HepG2 (cell line): ENCODE data around the gene ACAP3. TPM values are rescaled to one million over a fixed set of nuclear protein-coding genes. Genes with fewer than 3 reads are reported as not detected.

Experiments
- MTF1 ChIP-seq: sonication (generic); formaldehyde crosslinking; IDR thresholded peaks from 2 replicates; pipeline ENCODE4 v1.5.0; 2020; ENCODE audit warnings: missing genetic modification reagents
- PITX1 ChIP-seq: sonication (generic); formaldehyde crosslinking; IDR thresholded peaks from 2 replicates; pipeline ENCODE4 v1.5.1; 2020; ENCODE audit warnings: mild to moderate bottlenecking, missing genetic modification reagents
- ZBTB20 ChIP-seq: sonication (generic); formaldehyde crosslinking; IDR thresholded peaks from 2 replicates; pipeline ENCODE4 v1.8.1; 2023; ENCODE audit warnings: missing genetic modification reagents, low read depth, mild to moderate bottlenecking, borderline replicate concordance
- ZNF562 ChIP-seq: sonication (generic); formaldehyde crosslinking; IDR thresholded peaks from 2 replicates; pipeline ENCODE4 v1.8.0; 2022; ENCODE audit warnings: missing genetic modification reagents, borderline replicate concordance
- ZNF598 ChIP-seq: sonication (generic); formaldehyde crosslinking; IDR thresholded peaks from 2 replicates; pipeline ENCODE4 v1.5.1; 2020; ENCODE audit warnings: mild to moderate bottlenecking, missing genetic modification reagents, borderline replicate concordance
- ZNF749 ChIP-seq: sonication (generic); formaldehyde crosslinking; IDR thresholded peaks from 2 replicates; pipeline ENCODE4 v1.8.0; 2022; ENCODE audit warnings: mild to moderate bottlenecking, missing genetic modification reagents, moderate library complexity, borderline replicate concordance
- ZNF772 ChIP-seq: sonication (generic); formaldehyde crosslinking; IDR thresholded peaks from 2 replicates; pipeline ENCODE4 v1.5.0; 2020; ENCODE audit warnings: mild to moderate bottlenecking, missing genetic modification reagents
- polyA plus RNA-seq, 8 experiments: library from polyadenylated mRNA; depleted of rRNA in 3 of 8; stranded (reverse) in 7 of 8; unstranded in 1 of 8; fragments of >200 nt; fragmentation: Illumina TruSeq in 4 of 8; extraction: Trizol in 4 of 8; gene quantifications; 2 replicates each; pipeline versions ENCODE4 v1.2.1 to v1.2.3, GENCODE V29; 2011 to 2016; ENCODE audit warnings: low read depth in 4 of 8, missing spikeins in 1 of 8, mixed read lengths in 1 of 8; ENCODE audit not compliant: insufficient read depth in 1 of 8
- total RNA-seq, 5 experiments: library from RNA; depleted of rRNA; stranded (reverse); fragments of >200 nt; fragmentation: Illumina TruSeq; extraction: Trizol; gene quantifications; 2 replicates each; pipeline ENCODE4 v1.2.3, GENCODE V29; 2016; ENCODE audit warnings: low read depth in 1 of 5
- TF ChIP-seq, protein P1 (sequence below), 2 experiments: fragments of 450-650 bp in 1 of 2; sonication (generic) in 1 of 2; formaldehyde crosslinking in 1 of 2; IDR thresholded peaks; 2 replicates each; pipeline versions ENCODE4 v1.6.1 to v1.8.0; 2016 to 2022; ENCODE audit warnings: antibody characterized with exemption in 1 of 2, mild to moderate bottlenecking in 1 of 2, missing genetic modification reagents in 1 of 2
- TF ChIP-seq, protein P2 (sequence below): sonication (generic); formaldehyde crosslinking; IDR thresholded peaks from 2 replicates; pipeline ENCODE4 v1.4.0; 2020; ENCODE audit warnings: missing genetic modification reagents
- TF ChIP-seq, protein P3 (sequence below): IDR thresholded peaks from 2 replicates; pipeline ENCODE4 v1.6.1; 2012; ENCODE audit warnings: inconsistent platforms
- TF ChIP-seq, protein P4 (sequence below): conservative IDR thresholded peaks from 2 replicates; pipeline ENCODE4 v1.6.1; 2018; ENCODE audit warnings: missing genetic modification reagents
- TF ChIP-seq, protein P5 (sequence below): sonication (generic); formaldehyde crosslinking; IDR thresholded peaks from 2 replicates; pipeline ENCODE4 v1.4.0; 2020; ENCODE audit warnings: missing genetic modification reagents

ACAP3 gene
- total and polyA plus RNA-seq, 2 of the 13 experiments (the other 11 are each of a cell fraction or from before 2014, with no cell fraction given) = 29.4 to 50.8 TPM

DNA sequence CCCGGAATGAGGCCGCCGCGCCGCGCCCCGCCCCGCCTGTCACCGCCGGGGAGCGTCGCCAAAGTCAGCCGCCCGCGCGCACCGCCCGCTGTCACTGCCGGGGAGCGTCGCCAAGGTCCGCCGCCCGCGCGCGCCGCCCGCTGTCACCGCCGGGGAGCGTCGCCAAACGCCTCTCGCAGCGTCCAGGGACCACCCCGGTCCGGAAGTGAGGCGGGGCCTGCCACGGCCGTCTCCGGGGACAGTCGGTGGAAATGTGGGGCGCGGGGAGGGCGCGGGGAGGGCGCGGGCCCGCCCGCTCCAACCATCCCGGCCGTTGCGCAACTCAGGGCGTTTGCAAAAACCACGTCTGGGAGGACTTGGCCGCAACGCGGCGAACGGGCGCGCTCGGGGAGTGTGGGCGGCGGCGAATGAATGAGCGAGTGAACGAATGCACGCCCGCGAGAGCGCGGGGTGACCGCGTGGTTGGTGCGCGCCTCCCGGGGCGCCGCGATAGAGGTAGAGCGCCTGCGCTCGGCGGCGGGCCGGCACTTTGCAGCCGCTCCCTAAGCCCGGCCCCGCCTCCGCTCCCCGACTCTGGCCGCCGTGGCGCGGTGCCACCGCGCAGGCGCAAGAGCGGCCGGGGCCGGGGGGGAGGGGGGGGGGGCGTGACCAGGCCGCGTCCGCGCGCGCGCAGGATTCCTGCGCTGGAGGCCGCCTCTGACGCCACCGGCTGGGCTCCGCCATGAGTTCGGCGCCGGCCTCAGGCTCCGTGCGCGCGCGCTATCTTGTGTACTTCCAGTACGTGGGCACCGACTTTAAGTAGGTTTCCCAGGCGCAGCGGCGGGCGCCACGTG lies at the start of gene ACAP3, which contains the start of gene PUSL1 (continued):
- TF ChIP-seq, protein P1, sequence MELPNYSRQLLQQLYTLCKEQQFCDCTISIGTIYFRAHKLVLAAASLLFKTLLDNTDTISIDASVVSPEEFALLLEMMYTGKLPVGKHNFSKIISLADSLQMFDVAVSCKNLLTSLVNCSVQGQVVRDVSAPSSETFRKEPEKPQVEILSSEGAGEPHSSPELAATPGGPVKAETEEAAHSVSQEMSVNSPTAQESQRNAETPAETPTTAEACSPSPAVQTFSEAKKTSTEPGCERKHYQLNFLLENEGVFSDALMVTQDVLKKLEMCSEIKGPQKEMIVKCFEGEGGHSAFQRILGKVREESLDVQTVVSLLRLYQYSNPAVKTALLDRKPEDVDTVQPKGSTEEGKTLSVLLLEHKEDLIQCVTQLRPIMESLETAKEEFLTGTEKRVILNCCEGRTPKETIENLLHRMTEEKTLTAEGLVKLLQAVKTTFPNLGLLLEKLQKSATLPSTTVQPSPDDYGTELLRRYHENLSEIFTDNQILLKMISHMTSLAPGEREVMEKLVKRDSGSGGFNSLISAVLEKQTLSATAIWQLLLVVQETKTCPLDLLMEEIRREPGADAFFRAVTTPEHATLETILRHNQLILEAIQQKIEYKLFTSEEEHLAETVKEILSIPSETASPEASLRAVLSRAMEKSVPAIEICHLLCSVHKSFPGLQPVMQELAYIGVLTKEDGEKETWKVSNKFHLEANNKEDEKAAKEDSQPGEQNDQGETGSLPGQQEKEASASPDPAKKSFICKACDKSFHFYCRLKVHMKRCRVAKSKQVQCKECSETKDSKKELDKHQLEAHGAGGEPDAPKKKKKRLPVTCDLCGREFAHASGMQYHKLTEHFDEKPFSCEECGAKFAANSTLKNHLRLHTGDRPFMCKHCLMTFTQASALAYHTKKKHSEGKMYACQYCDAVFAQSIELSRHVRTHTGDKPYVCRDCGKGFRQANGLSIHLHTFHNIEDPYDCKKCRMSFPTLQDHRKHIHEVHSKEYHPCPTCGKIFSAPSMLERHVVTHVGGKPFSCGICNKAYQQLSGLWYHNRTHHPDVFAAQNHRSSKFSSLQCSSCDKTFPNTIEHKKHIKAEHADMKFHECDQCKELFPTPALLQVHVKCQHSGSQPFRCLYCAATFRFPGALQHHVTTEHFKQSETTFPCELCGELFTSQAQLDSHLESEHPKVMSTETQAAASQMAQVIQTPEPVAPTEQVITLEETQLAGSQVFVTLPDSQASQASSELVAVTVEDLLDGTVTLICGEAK (IDR thresholded peaks at IDR 0.05) = no peak
- TF ChIP-seq, protein P1 (CRISPR knock-in tag; IDR thresholded peaks at IDR 0.05) = 0 out of 2 replicates have a peak, but pooled peaks have one; percentile 45
- TF ChIP-seq ZBTB20 (CRISPR knock-in tag) (no peak), ZNF598 (CRISPR knock-in tag) (no peak; the same call in 1 of the 2 replicates), MTF1 (CRISPR knock-in tag) (no peak), ZNF772 (CRISPR knock-in tag) (peak; percentile 89), PITX1 (CRISPR knock-in tag) (peak; percentile 11; the same call in 1 of the 2 replicates), ZNF562 (CRISPR knock-in tag) (no peak), ZNF749 (CRISPR knock-in tag) (peak; percentile 60; the same call in 1 of the 2 replicates)
- TF ChIP-seq, protein P2, sequence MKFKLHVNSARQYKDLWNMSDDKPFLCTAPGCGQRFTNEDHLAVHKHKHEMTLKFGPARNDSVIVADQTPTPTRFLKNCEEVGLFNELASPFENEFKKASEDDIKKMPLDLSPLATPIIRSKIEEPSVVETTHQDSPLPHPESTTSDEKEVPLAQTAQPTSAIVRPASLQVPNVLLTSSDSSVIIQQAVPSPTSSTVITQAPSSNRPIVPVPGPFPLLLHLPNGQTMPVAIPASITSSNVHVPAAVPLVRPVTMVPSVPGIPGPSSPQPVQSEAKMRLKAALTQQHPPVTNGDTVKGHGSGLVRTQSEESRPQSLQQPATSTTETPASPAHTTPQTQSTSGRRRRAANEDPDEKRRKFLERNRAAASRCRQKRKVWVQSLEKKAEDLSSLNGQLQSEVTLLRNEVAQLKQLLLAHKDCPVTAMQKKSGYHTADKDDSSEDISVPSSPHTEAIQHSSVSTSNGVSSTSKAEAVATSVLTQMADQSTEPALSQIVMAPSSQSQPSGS (CRISPR knock-in tag) = peak; percentile 40; the same call in 1 of the 2 replicates
- TF ChIP-seq, protein P3, sequence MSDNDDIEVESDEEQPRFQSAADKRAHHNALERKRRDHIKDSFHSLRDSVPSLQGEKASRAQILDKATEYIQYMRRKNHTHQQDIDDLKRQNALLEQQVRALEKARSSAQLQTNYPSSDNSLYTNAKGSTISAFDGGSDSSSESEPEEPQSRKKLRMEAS = peak; percentile 95
- TF ChIP-seq, protein P4, sequence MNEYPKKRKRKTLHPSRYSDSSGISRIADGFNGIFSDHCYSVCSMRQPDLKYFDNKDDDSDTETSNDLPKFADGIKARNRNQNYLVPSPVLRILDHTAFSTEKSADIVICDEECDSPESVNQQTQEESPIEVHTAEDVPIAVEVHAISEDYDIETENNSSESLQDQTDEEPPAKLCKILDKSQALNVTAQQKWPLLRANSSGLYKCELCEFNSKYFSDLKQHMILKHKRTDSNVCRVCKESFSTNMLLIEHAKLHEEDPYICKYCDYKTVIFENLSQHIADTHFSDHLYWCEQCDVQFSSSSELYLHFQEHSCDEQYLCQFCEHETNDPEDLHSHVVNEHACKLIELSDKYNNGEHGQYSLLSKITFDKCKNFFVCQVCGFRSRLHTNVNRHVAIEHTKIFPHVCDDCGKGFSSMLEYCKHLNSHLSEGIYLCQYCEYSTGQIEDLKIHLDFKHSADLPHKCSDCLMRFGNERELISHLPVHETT (CRISPR knock-in tag) = peak; percentile 93
- TF ChIP-seq, protein P5, sequence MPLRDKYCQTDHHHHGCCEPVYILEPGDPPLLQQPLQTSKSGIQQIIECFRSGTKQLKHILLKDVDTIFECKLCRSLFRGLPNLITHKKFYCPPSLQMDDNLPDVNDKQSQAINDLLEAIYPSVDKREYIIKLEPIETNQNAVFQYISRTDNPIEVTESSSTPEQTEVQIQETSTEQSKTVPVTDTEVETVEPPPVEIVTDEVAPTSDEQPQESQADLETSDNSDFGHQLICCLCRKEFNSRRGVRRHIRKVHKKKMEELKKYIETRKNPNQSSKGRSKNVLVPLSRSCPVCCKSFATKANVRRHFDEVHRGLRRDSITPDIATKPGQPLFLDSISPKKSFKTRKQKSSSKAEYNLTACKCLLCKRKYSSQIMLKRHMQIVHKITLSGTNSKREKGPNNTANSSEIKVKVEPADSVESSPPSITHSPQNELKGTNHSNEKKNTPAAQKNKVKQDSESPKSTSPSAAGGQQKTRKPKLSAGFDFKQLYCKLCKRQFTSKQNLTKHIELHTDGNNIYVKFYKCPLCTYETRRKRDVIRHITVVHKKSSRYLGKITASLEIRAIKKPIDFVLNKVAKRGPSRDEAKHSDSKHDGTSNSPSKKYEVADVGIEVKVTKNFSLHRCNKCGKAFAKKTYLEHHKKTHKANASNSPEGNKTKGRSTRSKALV (CRISPR knock-in tag) = peak; percentile 87
